ENCODE results near the gene E2F6. TPM values are rescaled to one million over a fixed set of nuclear protein-coding genes. Genes with fewer than 3 reads are reported as not detected.

The E2F6 gene
- total RNA-seq, 1 donor from 2014 or later = 20.3 TPM

DNA sequence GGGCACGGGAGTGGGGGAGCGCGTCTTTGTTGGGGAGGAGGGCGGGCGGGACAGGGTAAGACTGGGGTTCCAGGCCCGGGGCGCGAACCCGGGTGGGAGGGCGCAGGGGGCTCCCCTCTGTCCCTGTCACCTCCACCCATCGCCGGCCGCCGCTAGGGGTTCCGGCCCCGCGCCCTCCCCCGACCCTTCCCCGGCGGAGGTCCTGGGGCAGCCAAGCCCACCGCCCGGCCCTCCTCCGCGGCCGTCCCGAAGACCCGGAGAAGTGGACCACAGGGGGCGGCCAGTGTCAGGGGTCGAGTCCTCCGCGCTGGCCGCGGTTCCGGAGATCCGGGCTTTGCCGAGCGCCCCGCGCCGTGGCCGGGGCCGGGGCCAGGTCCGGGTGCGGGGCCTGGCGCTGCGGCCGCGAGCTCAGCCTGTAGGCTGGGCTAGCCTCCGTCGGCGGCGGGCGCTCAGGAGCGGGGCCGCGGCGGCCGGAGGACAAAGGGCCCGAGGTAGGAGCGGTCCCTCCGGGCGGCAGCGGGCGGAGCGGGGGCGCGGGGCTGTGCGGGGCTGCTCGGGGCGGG is 16.6 kb upstream of the E2F6 start:
- intact Hi-C loops (cut with micrococcal nuclease) = no loop called here
- Mint-ChIP-seq H3K4me1 (peaks cover 6% of the 10 kb centered on the region), H3K27me3 (peaks cover 61% of the 10 kb centered on the region), H3K36me3 (ENCODE audit: low read depth) (no peaks in the 10 kb centered on the region), H3K27ac (no peak overlapping the region), H3K4me3 (no peak overlapping the region), H3K9me3 (no peaks in the 10 kb centered on the region)
- no peak for DNase-seq

DNA sequence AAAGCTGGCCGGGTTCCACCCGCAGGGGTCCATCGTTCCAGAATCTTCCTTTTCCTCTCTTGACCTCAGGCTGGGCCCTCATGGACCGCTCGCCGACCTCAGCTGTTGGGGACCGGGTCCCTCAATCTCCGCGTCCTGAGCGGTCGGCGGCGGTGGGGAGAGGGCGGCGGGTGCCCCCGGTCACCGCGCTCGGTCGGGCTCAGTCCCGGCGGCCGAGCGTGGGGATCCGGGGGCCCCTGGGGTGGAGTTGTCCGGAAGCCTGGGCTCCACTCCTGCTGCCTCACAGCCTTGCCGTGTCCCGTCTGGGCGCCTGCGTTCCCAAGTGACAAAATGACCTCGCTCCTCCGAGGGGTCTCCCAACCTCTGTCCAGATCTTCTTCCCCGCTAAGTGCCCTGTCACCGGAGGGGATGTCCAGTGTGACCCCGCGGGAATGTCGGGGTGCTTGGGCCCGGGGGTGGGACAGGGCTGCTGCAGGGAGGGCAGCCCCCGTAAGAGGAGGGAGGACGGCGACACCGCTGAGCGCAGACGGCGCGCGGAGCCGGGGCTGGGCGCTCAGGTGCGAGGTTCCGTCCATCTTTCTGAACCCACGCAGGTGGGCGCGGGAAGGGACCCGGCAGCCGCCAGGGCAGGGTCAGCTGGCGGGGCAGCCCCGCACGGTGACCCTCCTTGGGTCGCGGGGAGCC is 16.0 kb upstream of the E2F6 start:
- DNase-seq = no peak
- Mint-ChIP-seq H3K9me3 (no peaks in the 10 kb centered on the region), H3K4me3 (no peak overlapping the region), H3K4me1 (peaks cover 6% of the 10 kb centered on the region), H3K27me3 (peaks cover 62% of the 10 kb centered on the region), H3K36me3 (ENCODE audit: low read depth) (no peaks in the 10 kb centered on the region), H3K27ac (no peak overlapping the region)
- intact Hi-C loops (cut with micrococcal nuclease) = no loop called here

DNA sequence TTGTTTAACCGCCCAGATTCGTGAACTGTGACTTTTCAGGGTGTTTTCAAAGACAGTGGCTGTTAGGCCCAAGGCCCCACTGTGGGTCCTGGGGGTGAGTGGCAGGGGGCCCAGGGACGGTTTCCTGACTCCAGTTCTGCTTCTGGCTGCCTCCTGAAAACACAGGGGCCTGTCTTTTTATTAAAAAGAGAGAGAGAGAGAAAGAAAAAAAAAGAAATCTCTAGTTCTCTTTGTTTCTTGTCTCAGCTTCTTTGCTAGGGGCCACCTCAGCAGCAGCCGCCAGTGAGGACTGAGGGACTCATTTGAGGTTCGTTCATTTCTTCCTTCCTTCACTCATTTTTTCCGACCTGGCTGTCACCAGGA is 15.4 kb upstream of the E2F6 start:
- Mint-ChIP-seq H3K4me3 (no peak overlapping the region), H3K27ac (no peak overlapping the region), H3K27me3 (peaks cover 62% of the 10 kb centered on the region), H3K36me3 (ENCODE audit: low read depth) (no peaks in the 10 kb centered on the region), H3K9me3 (no peaks in the 10 kb centered on the region), H3K4me1 (peaks cover 6% of the 10 kb centered on the region)
- intact Hi-C loops (cut with micrococcal nuclease) = no loop called here
- no peak for DNase-seq

DNA sequence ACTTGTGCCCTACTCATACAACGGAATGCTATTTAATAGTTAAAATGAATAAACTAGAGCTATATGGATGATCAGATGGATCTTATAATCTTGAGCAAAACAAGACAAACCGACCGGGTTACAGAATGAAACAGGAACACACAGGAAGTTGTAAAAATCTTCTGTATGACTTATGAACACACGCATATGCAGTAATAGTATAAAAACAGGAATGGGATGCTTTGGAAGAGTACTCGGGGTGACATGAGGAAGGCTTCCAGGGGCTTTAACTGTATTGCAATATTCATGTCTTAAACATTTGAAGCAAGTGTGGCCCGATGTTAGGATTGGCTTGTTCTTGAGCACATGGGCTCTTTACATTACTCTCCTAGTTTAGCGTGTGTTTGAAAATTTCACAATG is 14.9 kb upstream of the E2F6 start:
- no peak overlapping the region for H3K27ac Mint-ChIP-seq
- intact Hi-C loops (cut with micrococcal nuclease) = no loop called here
- H3K4me1 Mint-ChIP-seq = peaks cover 6% of the 10 kb centered on the region
- DNase-seq = no peak
- no peaks in the 10 kb centered on the region for H3K36me3 Mint-ChIP-seq (ENCODE audit: low read depth)
- H3K9me3 Mint-ChIP-seq = no peaks in the 10 kb centered on the region
- no peak overlapping the region for H3K4me3 Mint-ChIP-seq
- H3K27me3 Mint-ChIP-seq = peaks cover 61% of the 10 kb centered on the region

DNA sequence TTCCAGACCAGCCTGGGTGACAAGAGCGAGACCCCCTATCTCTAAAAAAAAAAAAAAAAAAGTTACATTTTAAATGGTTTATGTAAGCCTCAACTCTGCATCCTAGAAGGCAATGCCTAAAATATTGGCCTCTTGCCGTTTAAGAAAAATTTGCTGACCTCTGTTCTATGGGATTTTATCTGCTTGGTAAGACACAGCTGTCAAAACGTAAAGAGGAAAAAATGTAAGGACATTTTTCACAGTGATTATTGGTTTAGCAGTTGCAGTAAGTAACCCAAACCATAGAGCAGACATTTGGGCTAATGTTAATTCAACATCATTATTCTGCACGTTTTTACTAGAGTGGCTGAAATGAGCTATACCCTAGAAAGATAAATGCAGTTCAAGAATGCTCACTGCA is 14.4 kb upstream of the E2F6 start:
- intact Hi-C loops (cut with micrococcal nuclease) = no loop called here
- Mint-ChIP-seq H3K4me3 (no peak overlapping the region), H3K27me3 (peaks cover 56% of the 10 kb centered on the region), H3K9me3 (no peaks in the 10 kb centered on the region), H3K36me3 (ENCODE audit: low read depth) (no peaks in the 10 kb centered on the region), H3K4me1 (peaks cover 6% of the 10 kb centered on the region), H3K27ac (no peak overlapping the region)
- no peak for DNase-seq

DNA sequence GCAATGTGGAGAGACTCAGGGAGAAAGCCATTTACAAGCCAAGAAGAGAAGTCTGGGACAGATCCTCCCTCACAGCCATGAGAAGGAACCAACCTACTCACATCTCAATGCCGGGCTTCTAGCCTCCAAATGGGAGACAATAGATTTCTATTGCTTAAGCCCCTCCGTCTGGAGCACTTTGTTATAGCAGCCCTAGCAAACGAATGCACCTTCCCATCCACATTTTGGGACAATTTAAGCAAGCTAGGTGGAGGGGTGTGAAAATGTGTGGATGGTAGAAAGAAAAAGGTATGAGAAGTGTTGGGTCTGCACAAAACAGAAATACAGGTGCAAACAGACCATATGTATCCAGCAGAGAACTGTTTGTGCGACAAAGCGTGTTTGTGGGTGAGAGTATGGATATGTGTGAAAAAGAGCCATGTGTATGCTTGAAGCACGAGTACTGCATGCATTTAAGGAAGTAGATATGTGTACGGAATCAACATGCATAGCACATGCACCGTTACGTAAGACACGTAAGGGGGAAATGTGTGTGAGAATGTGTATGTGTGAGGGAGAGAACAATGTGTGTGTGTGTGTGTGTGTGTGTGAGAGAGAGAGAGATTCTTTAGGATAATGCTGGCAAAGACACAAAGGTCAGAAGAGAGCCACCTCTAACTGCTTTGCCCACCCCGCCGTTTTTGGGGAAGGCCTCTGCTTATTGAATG is 13.1 kb upstream of the E2F6 start:
- no peak for DNase-seq
- peaks cover 46% of the 10 kb centered on the region for H3K27me3 Mint-ChIP-seq
- H3K4me3 Mint-ChIP-seq = no peak overlapping the region
- no peak overlapping the region for H3K27ac Mint-ChIP-seq
- peaks cover 6% of the 10 kb centered on the region for H3K4me1 Mint-ChIP-seq
- intact Hi-C loops (cut with micrococcal nuclease) = loop anchor here (1.0 kb wide), 2 partner anchors 105 to 203 kb away; no protein-coding TSS in a partner anchor
- no peaks in the 10 kb centered on the region for H3K9me3 Mint-ChIP-seq
- no peaks in the 10 kb centered on the region for H3K36me3 Mint-ChIP-seq (ENCODE audit: low read depth)

DNA sequence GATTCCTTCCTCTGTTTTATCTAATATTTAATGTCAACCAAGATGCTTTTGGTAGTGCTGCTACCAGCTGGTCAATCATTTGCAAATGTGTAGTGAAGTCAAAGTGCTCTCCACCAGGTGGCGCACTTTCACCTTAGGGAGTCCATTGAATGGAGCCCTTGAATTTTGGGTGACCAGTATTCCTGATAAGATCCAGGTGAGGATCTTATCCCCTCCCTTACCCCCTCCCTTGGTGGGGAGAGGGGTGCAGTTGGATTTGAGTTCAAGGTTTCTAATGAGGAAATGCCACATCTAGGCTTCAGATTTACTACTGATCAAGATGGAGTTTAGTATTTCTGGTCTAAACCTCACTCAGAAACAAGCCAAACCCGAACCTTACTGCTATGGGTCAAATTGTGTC is 12.0 kb upstream of the E2F6 start:
- intact Hi-C loops (cut with micrococcal nuclease) = loop anchor here (1.0 kb wide), 2 partner anchors 106 to 204 kb away; no protein-coding TSS in a partner anchor
- Mint-ChIP-seq H3K9me3 (no peaks in the 10 kb centered on the region), H3K36me3 (ENCODE audit: low read depth) (no peaks in the 10 kb centered on the region), H3K4me1 (peaks cover under 1% of the 10 kb centered on the region), H3K27me3 (peaks cover 38% of the 10 kb centered on the region), H3K27ac (no peak overlapping the region), H3K4me3 (no peak overlapping the region)
- DNase-seq = peak; percentile 93

DNA sequence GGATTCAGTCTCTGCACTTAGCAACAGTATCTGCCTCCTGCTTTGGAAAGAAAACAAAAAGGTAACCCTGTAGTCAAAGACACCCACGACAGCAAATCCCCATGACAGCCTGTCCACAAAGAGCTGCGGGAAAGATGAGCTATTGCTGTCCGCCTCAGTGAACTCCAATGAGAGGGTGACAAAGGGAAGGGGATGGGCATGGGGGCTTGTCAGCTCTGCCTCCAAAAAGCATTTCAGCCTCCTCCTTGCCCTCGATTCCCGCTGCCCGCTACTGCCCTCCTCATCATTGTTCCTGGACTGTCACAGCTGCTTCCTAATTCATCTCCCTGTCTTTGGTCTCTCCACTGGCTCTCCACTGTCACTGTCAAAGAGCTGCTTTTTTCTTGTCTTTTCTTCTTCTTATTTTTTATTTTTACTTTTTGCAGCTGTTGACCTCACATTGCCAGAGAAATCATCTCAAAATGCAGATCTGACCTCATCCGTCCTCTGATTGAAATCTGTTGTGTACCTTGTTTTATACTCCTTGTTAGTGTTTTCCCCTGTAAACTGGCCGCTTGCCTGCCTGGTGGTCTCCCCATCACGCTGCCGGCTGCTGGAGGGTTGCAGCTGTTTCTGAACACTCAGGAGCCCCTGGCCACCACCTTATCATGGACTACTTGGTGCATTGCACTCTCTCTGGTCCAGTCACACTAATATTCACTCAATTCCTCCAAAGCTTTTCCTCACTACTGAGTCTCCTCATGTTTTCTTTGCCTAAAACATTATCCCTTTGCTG is 7.9 kb upstream of the E2F6 start:
- H3K4me3 Mint-ChIP-seq = no peak overlapping the region
- intact Hi-C loops (cut with micrococcal nuclease) = no loop called here

DNA sequence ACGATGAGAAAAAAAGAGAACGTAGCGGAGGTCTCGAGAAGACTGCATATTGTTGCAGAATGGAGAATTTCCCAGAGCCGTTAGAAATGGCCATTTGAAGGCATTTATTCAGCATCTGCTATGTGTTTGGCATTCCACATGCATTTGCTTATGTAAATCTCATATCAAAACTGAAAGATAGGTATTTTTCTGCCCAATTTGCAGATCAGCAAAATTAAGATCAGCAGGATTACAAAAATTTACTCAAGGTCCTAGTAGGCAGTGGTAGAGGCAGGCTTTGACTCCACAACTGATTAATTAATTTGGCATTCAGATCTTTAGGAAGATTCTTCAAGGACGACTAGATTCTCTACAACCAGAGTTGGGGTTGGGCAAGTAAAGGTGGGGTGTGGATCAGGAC is 1.8 kb upstream of the E2F6 start:
- Mint-ChIP-seq H3K4me3 (no peak overlapping the region), H3K27me3 (peaks cover 2% of the 10 kb centered on the region), H3K4me1 (peaks cover 25% of the 10 kb centered on the region), H3K27ac (no peak overlapping the region), H3K36me3 (ENCODE audit: low read depth) (peaks cover 15% of the 10 kb centered on the region), H3K9me3 (no peaks in the 10 kb centered on the region)
- intact Hi-C loops (cut with micrococcal nuclease) = loop anchor here (5.0 kb wide), 3 partner anchors 125 to 335 kb away; partner anchors contain the start of gene ROCK2
- DNase-seq = no peak

More for the DNA sequence above, 7.9 kb upstream of the E2F6 start:
- no peak for DNase-seq
- Mint-ChIP-seq H3K36me3 (ENCODE audit: low read depth) (no peaks in the 10 kb centered on the region), H3K9me3 (no peaks in the 10 kb centered on the region), H3K27ac (no peak overlapping the region), H3K27me3 (peaks cover 9% of the 10 kb centered on the region), H3K4me1 (no peaks in the 10 kb centered on the region)

DNA sequence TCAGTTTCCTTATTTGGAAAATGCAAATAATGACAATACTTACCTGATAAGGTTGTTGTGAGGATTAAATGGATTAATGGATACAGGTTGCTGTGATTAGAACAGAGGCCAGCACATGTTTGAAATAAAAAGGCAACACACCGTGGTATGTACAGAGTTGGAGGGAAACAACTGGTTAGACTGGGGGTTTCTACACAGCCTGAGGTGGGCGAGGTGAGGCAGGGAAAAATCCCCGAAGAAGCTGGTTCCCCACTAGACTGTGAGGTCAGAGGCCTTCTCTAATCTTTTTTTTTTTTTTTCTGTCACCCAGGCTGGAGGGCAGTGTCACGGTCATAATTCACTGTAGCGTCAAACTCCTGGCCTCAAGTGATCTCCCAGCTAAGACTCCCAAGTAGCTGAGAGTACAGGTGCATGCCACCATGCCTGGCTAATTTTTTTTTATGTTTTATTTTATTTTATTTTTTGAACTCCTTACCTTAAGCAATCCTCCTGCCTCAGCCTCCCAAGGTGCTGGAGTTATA is 1.2 kb upstream of the E2F6 start:
- H3K4me3 Mint-ChIP-seq = peak overlapping the region; percentile 96
- H3K9me3 Mint-ChIP-seq = no peaks in the 10 kb centered on the region
- H3K27ac Mint-ChIP-seq = no peak overlapping the region
- intact Hi-C loops (cut with micrococcal nuclease) = loop anchor here (5.0 kb wide), 3 partner anchors 125 to 335 kb away; partner anchors contain the start of gene ROCK2
- no peak for DNase-seq
- peaks cover 2% of the 10 kb centered on the region for H3K27me3 Mint-ChIP-seq
- peaks cover 30% of the 10 kb centered on the region for H3K4me1 Mint-ChIP-seq
- H3K36me3 Mint-ChIP-seq (ENCODE audit: low read depth) = peaks cover 15% of the 10 kb centered on the region

DNA sequence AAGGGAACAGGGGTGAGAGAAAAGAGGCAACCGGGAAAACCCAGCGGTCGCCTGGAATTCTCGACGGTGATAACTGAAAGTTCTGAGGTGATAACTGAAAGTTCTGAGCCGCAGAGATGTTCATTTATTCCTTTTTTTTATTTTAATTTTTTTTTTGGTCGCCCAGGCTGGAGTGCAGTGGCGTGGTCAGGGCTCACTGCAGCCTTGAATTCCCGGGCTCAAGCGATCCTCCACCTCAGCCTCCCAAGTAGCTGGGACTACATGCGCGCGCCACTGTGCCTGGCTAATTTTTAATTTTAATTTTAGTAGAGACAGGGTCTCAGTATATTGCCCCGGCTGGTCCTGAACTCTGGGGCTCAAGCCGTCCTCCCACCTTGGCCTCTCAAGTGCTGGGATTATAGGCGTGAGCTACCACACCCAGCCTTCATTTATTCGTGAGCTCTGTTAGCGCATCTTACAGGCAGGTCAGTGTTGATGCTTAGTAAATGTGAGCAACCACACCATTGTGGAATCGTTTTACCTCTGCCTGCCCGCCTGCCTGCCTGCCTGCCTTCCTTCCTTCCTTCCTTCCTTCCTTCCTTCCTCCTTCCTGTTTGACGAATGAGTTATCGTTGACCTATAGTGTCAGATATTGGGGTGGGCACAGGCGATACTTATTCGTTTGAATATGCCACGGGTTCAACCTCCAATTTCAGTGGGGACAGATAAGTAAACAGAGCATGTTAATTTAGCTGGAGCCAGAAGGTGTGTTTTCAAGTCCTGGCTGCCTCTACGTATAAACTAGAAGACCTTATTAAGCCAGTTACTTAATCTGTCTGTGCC is 557 bp upstream of the E2F6 start:
- peak overlapping the region; percentile 96 for H3K4me3 Mint-ChIP-seq
- H3K9me3 Mint-ChIP-seq = no peaks in the 10 kb centered on the region
- intact Hi-C loops (cut with micrococcal nuclease) = loop anchor here (1.0 to 5.0 kb wide), 4 partner anchors 124 to 334 kb away; partner anchors contain the start of genes ROCK2 and SLC66A3
- peaks cover 30% of the 10 kb centered on the region for H3K4me1 Mint-ChIP-seq
- H3K27me3 Mint-ChIP-seq = peaks cover 2% of the 10 kb centered on the region
- DNase-seq = peak; percentile 60
- H3K36me3 Mint-ChIP-seq (ENCODE audit: low read depth) = peaks cover 15% of the 10 kb centered on the region
- H3K27ac Mint-ChIP-seq = peak overlapping the region; percentile 94

DNA sequence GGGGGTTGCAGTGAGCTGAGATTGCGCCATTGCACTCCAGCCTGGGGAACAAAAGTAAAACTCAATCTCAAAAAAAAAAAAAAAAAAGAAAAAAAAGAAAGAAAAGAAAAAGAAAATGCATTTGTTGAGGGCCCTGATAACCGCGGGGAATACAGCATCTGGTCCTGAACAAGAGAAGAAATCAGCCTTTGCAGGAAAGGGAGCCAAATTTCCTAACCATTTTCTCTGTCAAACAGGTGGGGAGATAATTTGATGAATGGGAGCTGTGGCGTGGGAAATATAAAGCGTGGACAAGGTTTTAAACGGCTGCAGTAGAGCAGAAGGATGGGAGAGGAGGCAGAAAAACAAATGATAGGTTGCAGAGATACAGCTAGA is 864 bp downstream of the E2F6 start:
- peaks cover 15% of the 10 kb centered on the region for H3K36me3 Mint-ChIP-seq (ENCODE audit: low read depth)
- H3K4me1 Mint-ChIP-seq = peaks cover 30% of the 10 kb centered on the region
- H3K27ac Mint-ChIP-seq = peak overlapping the region; percentile 94
- DNase-seq = no peak
- intact Hi-C loops (cut with micrococcal nuclease) = loop anchor here (5.0 kb wide), 3 partner anchors 123 to 333 kb away; partner anchors contain the start of gene ROCK2
- H3K27me3 Mint-ChIP-seq = peaks cover 2% of the 10 kb centered on the region
- H3K9me3 Mint-ChIP-seq = no peaks in the 10 kb centered on the region
- peak overlapping the region; percentile 96 for H3K4me3 Mint-ChIP-seq

DNA sequence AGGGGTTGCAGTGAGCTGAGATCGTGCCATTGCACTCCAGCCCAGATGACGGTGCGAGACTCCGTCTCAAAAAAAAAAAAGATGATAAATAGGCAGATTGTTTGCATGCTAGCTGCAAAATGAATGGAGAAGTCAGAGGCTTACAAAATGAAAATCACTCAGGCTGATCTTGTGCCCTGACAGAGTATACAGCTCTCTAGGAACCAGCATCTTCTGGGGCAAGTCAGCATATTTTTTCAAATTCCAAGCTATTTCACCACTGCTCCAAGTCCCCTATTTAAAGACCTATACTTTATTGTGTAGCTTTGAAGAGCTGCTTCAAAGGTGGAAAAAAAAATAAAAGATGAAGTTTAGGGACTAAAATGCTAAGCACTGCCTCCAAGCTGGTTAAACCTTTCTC is 6.1 kb downstream of the E2F6 start:
- Mint-ChIP-seq H3K27ac (no peak overlapping the region), H3K4me1 (peaks cover 35% of the 10 kb centered on the region), H3K36me3 (ENCODE audit: low read depth) (peaks cover 22% of the 10 kb centered on the region), H3K4me3 (no peak overlapping the region), H3K27me3 (no peaks in the 10 kb centered on the region), H3K9me3 (no peaks in the 10 kb centered on the region)
- intact Hi-C loops (cut with micrococcal nuclease) = loop anchor here (10.0 kb wide), 1 partner anchor 625 kb away; no protein-coding TSS in a partner anchor
- DNase-seq = no peak

Data from activated CD4-positive, alpha-beta T cell treated with anti-CD3 and anti-CD28 coated beads, Interleukin-2, amount 10 ng/mL, durations not matched to agents 24 days and 14 days (primary cell).